Caki2 (cell line): ENCODE data around the gene RNASE8. TPM values are rescaled to one million over a fixed set of nuclear protein-coding genes. Genes with fewer than 3 reads are reported as not detected.
A peak's percentile ranks its signal among the peaks of the same experiment; 100 is the strongest.

Source experiments
- DNase-seq: peaks from one replicate; pipeline ENCODE4 v3.0.0-alpha.2; 2015; ENCODE audit warnings: low read depth
- in situ Hi-C: cut with HindIII; loops from 2 replicates; pipeline ENCODE4 v1.10.0; 2016; ENCODE audit warnings: low sequenced_read_pairs, low pct_unique_long_range_greater_than_20kb, mixed read lengths
- total RNA-seq: library from RNA; depleted of rRNA; stranded (reverse); fragments of >200 nt; shearing (Covaris generic); gene quantifications from 2 replicates; pipeline ENCODE4 v1.2.3, GENCODE V29; 2014; ENCODE audit warnings: low replicate concordance

The RNASE8 gene
- total RNA-seq, 1 experiment from 2014 or later: not detected

GRCh38 chr14:21096978-21097635 is 39.5 kb downstream of the RNASE8 start:
- in situ Hi-C loops: no loop called here
- no peak for DNase-seq

- DNase-seq: no peak
- in situ Hi-C loops: no loop called here
Measured at GRCh38 chr14:21097636-21098075, 40.0 kb downstream of the RNASE8 start.

DNA sequence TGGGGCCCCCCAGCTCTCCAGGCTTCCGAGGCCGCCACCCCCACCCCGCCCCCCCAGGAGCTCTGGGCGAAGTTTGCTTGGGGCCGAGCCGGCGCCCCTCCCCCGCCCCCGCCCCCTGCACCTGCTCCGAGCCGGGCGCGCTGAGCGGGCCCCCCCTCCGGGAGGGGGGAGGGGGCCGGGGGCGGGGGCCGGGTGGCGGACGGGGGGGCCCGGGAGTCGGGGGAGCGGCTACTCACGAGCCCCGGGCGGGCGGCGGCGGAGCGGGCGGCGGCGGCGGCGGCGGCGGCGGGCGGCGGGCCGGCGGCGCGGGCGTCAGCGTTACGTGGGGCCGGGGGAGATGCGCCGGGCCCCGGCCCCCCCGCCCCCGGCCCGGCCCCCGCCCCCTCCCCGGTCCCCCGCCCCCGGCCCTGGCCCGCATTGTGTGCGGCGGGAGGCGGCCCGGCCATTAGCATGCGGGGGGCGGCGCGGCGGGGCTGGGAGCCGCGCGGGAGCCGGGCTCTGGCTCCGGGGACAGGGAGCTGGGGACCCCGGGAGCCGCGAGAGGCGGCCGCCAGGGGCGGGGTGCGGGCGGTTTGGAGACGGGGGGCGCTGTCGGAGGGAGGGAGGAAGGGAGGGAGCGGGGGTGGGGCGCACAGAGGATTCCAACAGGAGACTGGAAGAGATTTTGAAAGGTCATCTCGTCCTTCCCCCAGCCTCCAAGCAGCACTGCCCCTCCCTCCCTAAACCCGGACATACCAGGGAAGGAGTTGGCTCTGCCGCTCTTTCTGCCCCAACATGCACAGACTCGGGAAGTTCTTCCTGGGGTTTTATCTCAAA is 40.7 kb downstream of the RNASE8 start, which contains the start of gene ZNF219:
Gene ZNF219, minus strand, starts transcription at position 580 of the 816 bp plus-strand sequence. CDS start 5,064 bp downstream, outside the sequence.
- in situ Hi-C loops: no loop called here
- DNase-seq: no peak

- no peak for DNase-seq
- in situ Hi-C loops: no loop called here
Measured at GRCh38 chr14:21098892-21099595, 41.4 kb downstream of the RNASE8 start.

- in situ Hi-C loops: no loop called here
- DNase-seq: no peak
Measured at GRCh38 chr14:21099596-21099985, 42.0 kb downstream of the RNASE8 start.

GRCh38 chr14:21100931-21101330 is 43.3 kb downstream of the RNASE8 start, which contains the start of gene TMEM253:
Gene TMEM253 (plus strand): TSS chr14:21101066. CDS start chr14:21101344, 278 bp downstream.
- in situ Hi-C loops: no loop called here
- no peak for DNase-seq

DNA sequence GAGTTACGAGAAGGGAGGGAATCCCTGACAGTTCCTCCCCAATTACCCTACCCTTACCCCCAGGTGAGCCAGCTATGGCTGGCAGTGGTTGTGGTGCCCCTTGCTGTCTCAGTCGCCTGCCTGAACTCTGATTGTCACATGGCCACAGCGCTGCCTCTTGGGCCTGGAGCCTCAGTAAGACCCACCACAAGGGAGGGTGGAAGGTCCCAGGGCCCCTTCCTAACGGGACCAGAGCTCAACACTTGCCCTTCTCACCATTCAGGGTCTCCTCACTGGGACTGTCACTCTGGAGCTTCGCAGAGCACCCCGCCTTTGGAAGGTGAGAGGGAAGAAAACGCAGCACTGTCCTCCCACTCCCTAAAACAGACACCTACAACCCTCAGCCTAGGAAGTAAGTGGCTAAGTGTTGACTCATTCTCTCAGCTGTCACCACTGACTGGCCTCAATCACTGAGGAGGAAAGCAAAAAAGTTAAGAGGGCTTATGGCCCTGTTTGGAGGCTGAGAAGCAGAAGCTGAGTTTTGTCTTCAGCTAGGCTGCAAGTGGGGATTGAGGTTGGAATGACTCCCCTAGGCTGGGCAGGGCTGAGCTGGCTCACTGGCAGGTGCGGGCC is 44.3 kb downstream of the RNASE8 start:
- no peak for DNase-seq
- in situ Hi-C loops: no loop called here

DNA sequence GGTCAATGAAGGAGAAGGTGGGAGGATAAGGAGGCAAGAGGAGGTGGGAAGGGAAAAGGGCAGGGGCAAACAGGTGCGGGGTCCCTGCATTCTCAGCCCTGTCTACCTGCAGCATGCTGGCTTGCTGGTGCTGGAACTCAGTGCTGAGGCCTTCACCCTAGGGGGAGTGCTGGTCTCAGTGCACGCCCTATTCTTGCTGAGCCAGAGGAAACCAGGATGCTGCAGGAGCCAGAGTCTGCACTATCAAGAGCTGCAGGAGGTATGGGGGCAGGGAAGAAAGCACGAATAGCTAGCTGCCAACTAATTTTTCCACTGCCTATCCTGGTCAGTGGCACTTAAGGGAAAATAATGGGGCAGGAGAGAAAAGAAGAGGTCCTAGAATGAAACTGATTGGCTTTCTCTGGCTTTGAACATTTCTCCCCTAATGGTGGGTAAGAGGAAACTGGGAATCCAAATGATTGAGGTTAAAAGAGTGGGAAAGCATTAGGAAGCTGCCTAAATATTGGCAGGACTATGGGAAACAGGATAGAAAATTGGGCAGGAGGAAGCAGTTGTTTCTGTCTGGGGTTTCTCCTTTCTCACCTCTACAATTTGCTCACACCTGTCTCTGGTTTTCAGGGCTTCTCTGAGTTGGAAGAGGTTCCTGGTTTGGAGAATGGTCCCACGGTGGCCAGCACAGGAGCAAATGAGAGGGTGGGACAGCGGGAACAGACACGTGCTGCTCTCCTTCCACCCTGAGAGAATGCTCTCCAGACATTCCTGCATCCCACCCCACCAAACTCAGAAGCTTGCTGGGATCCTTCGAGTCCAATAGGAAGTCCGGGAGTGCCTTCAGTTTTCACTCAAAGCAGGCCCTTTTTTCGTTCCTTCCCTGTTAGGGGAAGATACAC is 45.1 kb downstream of the RNASE8 start:
- in situ Hi-C loops: no loop called here
- no peak for DNase-seq

DNA sequence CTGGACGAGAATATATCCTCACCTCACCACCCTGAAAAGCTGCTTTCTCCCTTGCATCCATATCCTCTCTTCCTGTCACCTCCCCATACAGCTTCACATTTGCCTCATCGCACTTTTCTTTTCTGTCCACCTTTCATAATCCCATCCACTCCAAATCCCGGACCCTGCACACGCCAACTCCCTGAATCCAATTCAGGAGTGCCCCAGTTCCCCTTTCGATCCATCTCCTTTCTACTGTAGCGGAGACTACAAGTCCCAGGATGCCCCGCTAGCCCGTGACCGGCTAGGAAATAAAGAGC is 45.7 kb downstream of the RNASE8 start:
- in situ Hi-C loops: no loop called here

DNA sequence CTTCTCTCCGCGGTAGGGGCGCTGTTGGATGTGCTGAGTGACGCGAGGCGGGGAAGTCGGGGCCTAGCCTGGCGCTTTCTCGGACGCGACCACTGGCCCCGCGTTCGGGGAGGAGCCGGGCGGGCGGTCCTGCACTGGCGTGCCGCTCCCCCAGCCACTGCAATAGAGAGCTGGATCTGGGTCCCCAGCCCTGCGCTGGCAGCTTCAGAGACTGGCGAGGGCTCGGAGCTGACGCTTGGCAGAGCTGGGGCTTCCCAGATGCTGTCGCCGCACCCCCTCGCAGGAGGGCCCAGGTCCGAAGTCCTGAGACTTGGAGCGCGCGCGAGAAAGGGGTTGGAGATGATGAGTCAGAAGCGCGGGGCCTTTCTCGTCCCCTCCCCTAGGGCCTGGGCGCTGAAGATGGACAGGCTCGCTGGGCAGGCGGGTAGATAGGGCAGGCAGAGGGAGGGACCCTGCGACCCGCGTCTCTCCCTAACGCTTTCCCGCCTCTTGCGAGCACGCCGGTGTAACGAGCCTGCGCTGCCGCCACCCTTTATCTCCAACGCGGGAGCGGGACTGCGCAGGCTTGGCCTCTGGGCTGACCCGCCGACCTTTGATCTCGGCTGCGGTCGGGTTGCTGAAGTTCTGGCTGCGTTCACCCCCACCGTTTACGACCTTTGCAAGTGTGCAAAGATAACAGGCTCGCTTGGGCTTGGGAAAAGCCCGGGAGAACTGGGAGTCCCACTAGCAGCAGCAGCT is 46.3 kb downstream of the RNASE8 start:
- in situ Hi-C loops: no loop called here
- peak; percentile 97 for DNase-seq

More for the DNA sequence above, 45.7 kb downstream of the RNASE8 start:
- DNase-seq: no peak

GRCh38 chr14:21104448-21105060 is 46.9 kb downstream of the RNASE8 start:
- in situ Hi-C loops: no loop called here
- peak; percentile 88 for DNase-seq

DNA sequence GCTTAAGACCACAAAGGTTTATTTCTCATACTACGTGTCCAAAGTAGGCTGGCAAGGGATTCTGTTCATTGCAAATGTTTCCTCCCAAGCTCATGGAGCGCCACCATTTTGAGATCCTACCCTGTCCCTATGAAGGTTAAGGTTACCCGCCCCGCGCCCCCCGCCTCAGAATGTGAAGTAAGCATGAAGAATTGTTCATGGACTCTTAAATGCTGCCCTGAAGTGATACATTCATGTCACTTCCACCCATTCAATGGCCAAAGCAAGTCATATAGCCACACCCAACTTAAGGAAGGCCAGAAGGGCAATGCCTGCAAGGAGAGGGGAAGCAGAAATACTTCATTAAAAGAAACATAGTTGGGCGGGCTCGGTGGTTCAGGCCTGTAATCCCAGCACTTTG is 47.5 kb downstream of the RNASE8 start:
- in situ Hi-C loops: no loop called here
- DNase-seq: no peak

GRCh38 chr14:21106176-21106497 is 48.5 kb downstream of the RNASE8 start:
- DNase-seq: no peak
- in situ Hi-C loops: no loop called here

- in situ Hi-C loops: no loop called here
- DNase-seq: no peak
Measured at GRCh38 chr14:21106498-21107282, 49.1 kb downstream of the RNASE8 start.

GRCh38 chr14:21107283-21107800 is 49.7 kb downstream of the RNASE8 start:
- in situ Hi-C loops: no loop called here
- peak; percentile 88 for DNase-seq
